ENCODE results near the gene HGFAC.

The HGFAC gene

GRCh38 chr4:3424522-3425095 lies 17.2 kb upstream of the HGFAC start:
- DNase-seq (ENCODE audit: low read depth, low spot score) = no peak

- no peak for DNase-seq (ENCODE audit: low read depth, low spot score)
Measured at GRCh38 chr4:3426465-3427133, 15.2 kb upstream of the HGFAC start.

GRCh38 chr4:3427134-3427476 lies 14.7 kb upstream of the HGFAC start:
- DNase-seq (ENCODE audit: low read depth, low spot score) = no peak

GRCh38 chr4:3427706-3428446 lies 13.9 kb upstream of the HGFAC start:
- no peak for DNase-seq (ENCODE audit: low read depth, low spot score)

GRCh38 chr4:3429651-3430050 lies 12.1 kb upstream of the HGFAC start:
- no peak for DNase-seq (ENCODE audit: low read depth, low spot score)

GRCh38 chr4:3430524-3430923 lies 11.2 kb upstream of the HGFAC start:
- no peak for DNase-seq (ENCODE audit: low read depth, low spot score)

GRCh38 chr4:3431446-3431993 lies 10.2 kb upstream of the HGFAC start:
- DNase-seq (ENCODE audit: low read depth, low spot score) = no peak

- no peak for DNase-seq (ENCODE audit: low read depth, low spot score)
Measured at GRCh38 chr4:3432381-3432790, 9.4 kb upstream of the HGFAC start.

GRCh38 chr4:3433138-3433869 lies 8.5 kb upstream of the HGFAC start:
- no peak for DNase-seq (ENCODE audit: low read depth, low spot score)

GRCh38 chr4:3434881-3435685 lies 6.7 kb upstream of the HGFAC start:
- no peak for DNase-seq (ENCODE audit: low read depth, low spot score)

- no peak for DNase-seq (ENCODE audit: low read depth, low spot score)
Measured at GRCh38 chr4:3435686-3435956, 6.1 kb upstream of the HGFAC start.

- no peak for DNase-seq (ENCODE audit: low read depth, low spot score)
Measured at GRCh38 chr4:3436048-3436797, 5.5 kb upstream of the HGFAC start.

GRCh38 chr4:3436798-3437581 lies 4.8 kb upstream of the HGFAC start:
- DNase-seq (ENCODE audit: low read depth, low spot score) = no peak

GRCh38 chr4:3437582-3437936 lies 4.2 kb upstream of the HGFAC start:
- DNase-seq (ENCODE audit: low read depth, low spot score) = no peak

GRCh38 chr4:3437998-3438846 lies 3.5 kb upstream of the HGFAC start:
- no peak for DNase-seq (ENCODE audit: low read depth, low spot score)

- no peak for DNase-seq (ENCODE audit: low read depth, low spot score)
Measured at GRCh38 chr4:3438847-3439180, 3.0 kb upstream of the HGFAC start.

GRCh38 chr4:3439391-3439790 lies 2.4 kb upstream of the HGFAC start:
- DNase-seq (ENCODE audit: low read depth, low spot score) = no peak

- no peak for DNase-seq (ENCODE audit: low read depth, low spot score)
Measured at GRCh38 chr4:3440011-3440410, 1.8 kb upstream of the HGFAC start.

GRCh38 chr4:3440979-3441500 lies 728 bp upstream of the HGFAC start:
- no peak for DNase-seq (ENCODE audit: low read depth, low spot score)

Data from activated CD4-positive, CD25-positive, alpha-beta regulatory T cell treated with anti-CD3 and anti-CD28 coated beads, Interleukin-2, amount 50 U/mL, for 16 hours (primary cell).